MM.1S (cell line): ENCODE measurements around the gene WWC2.

Experiments used
- DNase-seq: peaks from one replicate; pipeline ENCODE4 v3.0.0-alpha.2; 2015
- H2AFZ ChIP-seq: fragments of 300-600 bp; sonication (generic); 2 replicates; pipeline ENCODE4 v1.6.0; 2016; ENCODE audit warnings: antibody characterized with exemption, low read length
- H3F3A ChIP-seq: fragments of 300-600 bp; sonication (generic); 2 replicates; pipeline ENCODE4 v1.6.1; 2016; ENCODE audit warnings: mild to moderate bottlenecking, antibody characterized with exemption, low read length, moderate library complexity, mixed read lengths; ENCODE audit not compliant: insufficient read depth
- H3K27ac ChIP-seq: fragments of 300-600 bp; sonication (generic); 2 replicates; pipeline ENCODE4 v1.5.1; 2016; ENCODE audit warnings: mild to moderate bottlenecking, low read length
- H3K27me3 ChIP-seq: fragments of 300-600 bp; sonication (generic); replicated peaks from 2 replicates; pipeline ENCODE4 v1.6.0; 2016; ENCODE audit warnings: low read length; ENCODE audit not compliant: insufficient read depth
- H3K36me3 ChIP-seq: fragments of 300-600 bp; sonication (generic); replicated peaks from 2 replicates; pipeline ENCODE4 v1.6.1; 2016; ENCODE audit warnings: mild to moderate bottlenecking, low read length, mixed read lengths; ENCODE audit not compliant: insufficient read depth
- H3K4me1 ChIP-seq: fragments of 300-600 bp; sonication (generic); 2 replicates; pipeline ENCODE4 v1.6.1; 2016; ENCODE audit warnings: low read length, mixed read lengths
- H3K4me2 ChIP-seq: fragments of 300-600 bp; sonication (generic); 2 replicates; pipeline ENCODE4 v1.6.0; 2016; ENCODE audit warnings: low read depth, low read length
- H3K4me3 ChIP-seq: fragments of 300-600 bp; sonication (generic); 2 replicates; pipeline ENCODE4 v1.5.1; 2016; ENCODE audit warnings: low read length, mixed read lengths
- H3K79me2 ChIP-seq: fragments of 300-600 bp; sonication (generic); 2 replicates; pipeline ENCODE4 v1.6.1; 2016; ENCODE audit warnings: mixed run types, low read length, mixed read lengths
- H3K9ac ChIP-seq: fragments of 300-600 bp; sonication (generic); 2 replicates; pipeline ENCODE4 v1.6.1; 2016; ENCODE audit warnings: low read length, mixed read lengths
- H3K9me2 ChIP-seq: fragments of 300-600 bp; sonication (generic); replicated peaks from 2 replicates; pipeline ENCODE4 v1.6.1; 2016; ENCODE audit warnings: mild to moderate bottlenecking, low read length, mixed read lengths; ENCODE audit not compliant: insufficient read depth
- H3K9me3 ChIP-seq: fragments of 300-600 bp; sonication (generic); replicated peaks from 2 replicates; pipeline ENCODE4 v1.6.1; 2016; ENCODE audit warnings: mild to moderate bottlenecking, low read length, mixed read lengths; ENCODE audit not compliant: insufficient read depth
- H4K20me1 ChIP-seq: fragments of 300-600 bp; sonication (generic); 2 replicates; pipeline ENCODE4 v1.6.1; 2016; ENCODE audit warnings: mild to moderate bottlenecking, low read length, moderate library complexity, mixed read lengths; ENCODE audit not compliant: insufficient read depth
- CTCF ChIP-seq: fragments of 300-600 bp; sonication (generic); IDR thresholded peaks from 2 replicates; pipeline ENCODE4 v1.5.1; 2016; ENCODE audit warnings: antibody characterized with exemption, low read length, mixed read lengths
- EZH2 ChIP-seq: fragments of 300-600 bp; sonication (generic); optimal IDR thresholded peaks from 2 replicates; pipeline ENCODE3; 2017; ENCODE audit warnings: low read depth, mild to moderate bottlenecking, antibody characterized with exemption, low read length, mixed read lengths
- EZH2phosphoT487 ChIP-seq: fragments of 300-600 bp; sonication (generic); IDR thresholded peaks from 2 replicates; pipeline ENCODE4 v1.6.1; 2018; ENCODE audit warnings: antibody characterized with exemption, low read length

Gene WWC2

GRCh38 chr4:183175631-183176232, 76.7 kb downstream of the WWC2 start:
- Histone ChIP-seq H3K36me3 (no peaks in the 10 kb centered on the region), H3K27me3 (no peaks in the 10 kb centered on the region), H3K9me3 (no peaks in the 10 kb centered on the region), H3K79me2 (no peaks in the 10 kb centered on the region), H4K20me1 (no peaks in the 10 kb centered on the region), H3F3A (no peaks in the 10 kb centered on the region), H3K4me2 (no peak overlapping the region), H3K9me2 (no peaks in the 10 kb centered on the region), H2AFZ (no peak overlapping the region), H3K27ac (no peak overlapping the region), H3K4me1 (no peaks in the 10 kb centered on the region), H3K9ac (no peak overlapping the region), H3K4me3 (no peak overlapping the region)
- TF ChIP-seq CTCF (no peak), EZH2 (no peak), EZH2phosphoT487 (no peak)
- DNase-seq = no peak

GRCh38 chr4:183177001-183177400, 77.9 kb downstream of the WWC2 start:
- no peak for TF ChIP-seq EZH2phosphoT487
- Histone ChIP-seq H3K4me3 (no peak overlapping the region), H3K79me2 (no peaks in the 10 kb centered on the region)

GRCh38 chr4:183178201-183178600, 79.1 kb downstream of the WWC2 start:
- no peaks in the 10 kb centered on the region for H3F3A ChIP-seq
- H3K36me3 ChIP-seq = no peaks in the 10 kb centered on the region
- no peak for TF ChIP-seq CTCF
- no peak for TF ChIP-seq EZH2
- 0 out of 2 replicates have a peak, but pooled peaks cover 2% of the 10 kb centered on the region for H3K4me1 ChIP-seq
- H2AFZ ChIP-seq = no peak overlapping the region
- H3K27me3 ChIP-seq = no peaks in the 10 kb centered on the region
- H3K9me2 ChIP-seq = no peaks in the 10 kb centered on the region
- H3K9ac ChIP-seq = no peak overlapping the region
- no peaks in the 10 kb centered on the region for H3K9me3 ChIP-seq
- no peak overlapping the region for H3K4me2 ChIP-seq
- H3K27ac ChIP-seq = no peak overlapping the region
- DNase-seq = no peak
- no peaks in the 10 kb centered on the region for H3K79me2 ChIP-seq
- H4K20me1 ChIP-seq = no peaks in the 10 kb centered on the region
- no peak overlapping the region for H3K4me3 ChIP-seq

More at GRCh38 chr4:183177001-183177400, 77.9 kb downstream of the WWC2 start:
- DNase-seq = no peak
- no peak overlapping the region for H3K27ac ChIP-seq
- no peaks in the 10 kb centered on the region for H3K9me3 ChIP-seq
- no peaks in the 10 kb centered on the region for H3F3A ChIP-seq
- no peaks in the 10 kb centered on the region for H4K20me1 ChIP-seq
- no peaks in the 10 kb centered on the region for H3K9me2 ChIP-seq
- no peak overlapping the region for H3K4me2 ChIP-seq
- no peak overlapping the region for H3K9ac ChIP-seq
- no peaks in the 10 kb centered on the region for H3K27me3 ChIP-seq
- no peaks in the 10 kb centered on the region for H3K36me3 ChIP-seq
- no peaks in the 10 kb centered on the region for H3K4me1 ChIP-seq
- H2AFZ ChIP-seq = no peak overlapping the region

- Histone ChIP-seq H3K27me3 (no peaks in the 10 kb centered on the region), H3K9me3 (no peaks in the 10 kb centered on the region), H3K9me2 (no peaks in the 10 kb centered on the region), H3K4me2 (no peak overlapping the region), H3K27ac (no peak overlapping the region), H4K20me1 (no peaks in the 10 kb centered on the region), H3K4me1 (peaks cover 6% of the 10 kb centered on the region; the same call in 1 of the 2 replicates), H3K4me3 (no peak overlapping the region), H2AFZ (no peak overlapping the region), H3F3A (no peaks in the 10 kb centered on the region), H3K79me2 (no peaks in the 10 kb centered on the region), H3K36me3 (no peaks in the 10 kb centered on the region), H3K9ac (no peak overlapping the region)
- DNase-seq = no peak
- TF ChIP-seq CTCF (no peak), EZH2 (no peak), EZH2phosphoT487 (no peak)
These were observed 81.0 kb downstream of the WWC2 start for GRCh38 chr4:183180096-183180495.
